Measurements from ENCODE around the gene DPEP3. TPM values are rescaled to one million over a fixed set of nuclear protein-coding genes. Genes with fewer than 3 reads are reported as not detected.

Gene DPEP3
- total RNA-seq, 4 donors from 2014 or later = 0.11 to 0.40 TPM; not detected in 2

DNA sequence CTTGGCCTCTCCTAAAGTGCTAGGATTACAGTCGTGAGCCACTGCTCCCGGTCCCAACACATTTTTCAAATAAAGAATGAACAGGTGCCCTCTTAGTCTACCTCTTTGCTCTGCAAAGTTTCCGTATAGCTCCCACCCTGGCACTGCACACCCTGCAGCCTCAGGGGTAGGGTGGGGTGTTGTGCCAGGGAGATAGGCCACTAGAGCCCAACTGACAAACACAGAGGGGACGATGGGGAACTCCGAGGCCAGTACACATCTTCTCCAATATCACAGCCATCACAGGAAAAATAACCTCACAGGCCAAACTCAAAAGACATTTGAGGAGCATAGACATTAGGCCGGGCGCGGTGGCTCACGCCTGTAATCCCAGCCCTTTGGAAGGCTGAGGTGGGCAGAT is 9.2 kb downstream of the DPEP3 start:
- Histone ChIP-seq H3K27me3 (no peaks in the 10 kb centered on the region), H3K36me3 (no peaks in the 10 kb centered on the region), H3K4me1 (peaks cover 15% of the 10 kb centered on the region in 2 donors), H3K4me3 (replicated peaks in 1 of 3) (no peak overlapping the region), H3K9me3 (no peaks in the 10 kb centered on the region), H3K27ac (no peak overlapping the region)
- WGBS, 2 donors = 94 to 95% methylated on average over 9 of the region's 9 CpGs
- no peak for DNase-seq
- intact Hi-C loops (cut with DNase I) = no loop called here
- TF ChIP-seq, protein P1, sequence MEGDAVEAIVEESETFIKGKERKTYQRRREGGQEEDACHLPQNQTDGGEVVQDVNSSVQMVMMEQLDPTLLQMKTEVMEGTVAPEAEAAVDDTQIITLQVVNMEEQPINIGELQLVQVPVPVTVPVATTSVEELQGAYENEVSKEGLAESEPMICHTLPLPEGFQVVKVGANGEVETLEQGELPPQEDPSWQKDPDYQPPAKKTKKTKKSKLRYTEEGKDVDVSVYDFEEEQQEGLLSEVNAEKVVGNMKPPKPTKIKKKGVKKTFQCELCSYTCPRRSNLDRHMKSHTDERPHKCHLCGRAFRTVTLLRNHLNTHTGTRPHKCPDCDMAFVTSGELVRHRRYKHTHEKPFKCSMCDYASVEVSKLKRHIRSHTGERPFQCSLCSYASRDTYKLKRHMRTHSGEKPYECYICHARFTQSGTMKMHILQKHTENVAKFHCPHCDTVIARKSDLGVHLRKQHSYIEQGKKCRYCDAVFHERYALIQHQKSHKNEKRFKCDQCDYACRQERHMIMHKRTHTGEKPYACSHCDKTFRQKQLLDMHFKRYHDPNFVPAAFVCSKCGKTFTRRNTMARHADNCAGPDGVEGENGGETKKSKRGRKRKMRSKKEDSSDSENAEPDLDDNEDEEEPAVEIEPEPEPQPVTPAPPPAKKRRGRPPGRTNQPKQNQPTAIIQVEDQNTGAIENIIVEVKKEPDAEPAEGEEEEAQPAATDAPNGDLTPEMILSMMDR (IDR thresholded peaks at IDR 0.05) = no peak
- no peak for TF ChIP-seq POLR2A (IDR thresholded peaks at IDR 0.05)

GRCh38 chr16:67969254-67970039 is 10.9 kb downstream of the DPEP3 start:
- intact Hi-C loops (cut with DNase I) = no loop called here
- Histone ChIP-seq H3K4me1 (peaks cover 17 to 30% of the 10 kb centered on the region in 2 donors), H3K4me3 (replicated peaks in 1 of 3) (peak overlapping the region in 2 of 3 donors; percentile 69 to 94), H3K27me3 (no peaks in the 10 kb centered on the region), H3K36me3 (no peaks in the 10 kb centered on the region), H3K9me3 (no peaks in the 10 kb centered on the region), H3K27ac (peak overlapping the region; percentile 68 to 93 (median 92))
- DNase-seq = no peak
- 41 to 45% methylated on average over 39 to 40 of the region's 40 CpGs for WGBS, 2 donors
- TF ChIP-seq, protein P1 (IDR thresholded peaks at IDR 0.05) = no peak
- TF ChIP-seq POLR2A (IDR thresholded peaks at IDR 0.05) = no peak

- intact Hi-C loops (cut with DNase I) = no loop called here
- Histone ChIP-seq H3K9me3 (no peaks in the 10 kb centered on the region), H3K27me3 (no peaks in the 10 kb centered on the region), H3K4me3 (replicated peaks in 1 of 3) (peak within 1 kb of the TSS; percentile 77 to 94 (median 81)), H3K4me1 (peaks cover 25 to 38% of the 10 kb centered on the region in 2 donors), H3K27ac (peak within 1 kb of the TSS; percentile 92 to 93 (median 93)), H3K36me3 (no peaks in the 10 kb centered on the region)
- 2% methylated on average over 9 to 23 of the region's 78 CpGs for WGBS, 2 donors
- DNase-seq = peak; percentile 81
- peak; percentile 73 to 87 for TF ChIP-seq POLR2A (IDR thresholded peaks at IDR 0.05)
- TF ChIP-seq, protein P1 (IDR thresholded peaks at IDR 0.05) = no peak
Observed at GRCh38 chr16:67968400-67969253, 11.7 kb downstream of the DPEP3 start, which contains the start of gene SLC12A4. Gene SLC12A4, minus strand, starts transcription at chr16:67968637. Its CDS starts 84 bp downstream, at chr16:67968553.

GRCh38 chr16:67967958-67968399 is 12.3 kb downstream of the DPEP3 start:
- Histone ChIP-seq H3K4me1 (peaks cover 27 to 44% of the 10 kb centered on the region in 2 donors), H3K4me3 (replicated peaks in 1 of 3) (peak overlapping the region; percentile 77 to 94 (median 81)), H3K36me3 (peaks cover 0 to 3% of the 10 kb centered on the region in 2 donors), H3K9me3 (no peaks in the 10 kb centered on the region), H3K27me3 (no peaks in the 10 kb centered on the region), H3K27ac (peak overlapping the region; percentile 92 to 93 (median 93))
- 0 to 1% methylated on average over 8 to 18 of the region's 45 CpGs for WGBS, 2 donors
- TF ChIP-seq POLR2A (IDR thresholded peaks at IDR 0.05) = no peak
- TF ChIP-seq, protein P1 (IDR thresholded peaks at IDR 0.05) = no peak
- intact Hi-C loops (cut with DNase I) = no loop called here
- DNase-seq = peak; percentile 42 to 48

Data from thyroid gland (tissue), 4 donors.